ENCODE results near the gene WNT11. TPM values are rescaled to one million over a fixed set of nuclear protein-coding genes. Genes with fewer than 3 reads are reported as not detected.
A peak's percentile ranks its signal among the peaks of the same experiment; 100 is the strongest.

The WNT11 gene
- total RNA-seq, 1 experiment from 2014 or later: not detected

GRCh38 chr11:76186776-76187279, 19.5 kb downstream of the WNT11 start:
- no peak for TF ChIP-seq CTCF (conservative IDR thresholded peaks at IDR 0.05)
- Mint-ChIP-seq H3K4me3 (no peak overlapping the region), H3K36me3 (ENCODE audit: insufficient read depth in 1 of 3, low read depth in 3 of 3) (no peaks in the 10 kb centered on the region; a peak in 1 of 7 replicates), H3K9me3 (no peaks in the 10 kb centered on the region), H3K27me3 (ENCODE audit: low read depth) (peaks cover 17% of the 10 kb centered on the region), H3K27ac (no peak overlapping the region), H3K4me1 (peaks cover 3 to 17% of the 10 kb centered on the region in 2 experiments; a peak in 3 of 4 replicates)
- Histone ChIP-seq H2AK5ac (ENCODE audit: insufficient read length, low read length) (no peak overlapping the region), H4K91ac (ENCODE audit: insufficient read length, low read depth, low read length) (no peak overlapping the region), H3K4me1 (ENCODE audit: insufficient read depth, low read length) (no peaks in the 10 kb centered on the region), H4K5ac (ENCODE audit: insufficient read length, low read depth, low read length) (no peak overlapping the region), H3K79me1 (ENCODE audit: insufficient read depth, low read depth, low read length, poor library complexity, severe bottlenecking) (no peaks in the 10 kb centered on the region), H3K23ac (ENCODE audit: insufficient read length, low read depth, low read length) (no peak overlapping the region), H4K20me1 (ENCODE audit: control insufficient read depth, insufficient read depth, insufficient read length) (no peaks in the 10 kb centered on the region), H2BK120ac (ENCODE audit: low read depth, low read length, poor library complexity, severe bottlenecking) (no peak overlapping the region), H3K27ac (ENCODE audit: insufficient read length, low read depth, low read length) (no peak overlapping the region), H2BK5ac (ENCODE audit: insufficient read length, low read length) (no peak overlapping the region), H2AFZ (ENCODE audit: low read length) (no peak overlapping the region), H3K4ac (ENCODE audit: low read depth, low read length) (no peak overlapping the region), H3K14ac (ENCODE audit: insufficient read depth, low read length) (peak overlapping the region; percentile 8; the same call in 1 of the 2 replicates), H4K8ac (replicated peaks; ENCODE audit: insufficient read length, low read depth, low read length) (no peak overlapping the region), H3K18ac (ENCODE audit: insufficient read length, low read depth, low read length) (no peak overlapping the region), H3K27me3 (ENCODE audit: insufficient read depth, low read length) (no peaks in the 10 kb centered on the region), H2BK15ac (ENCODE audit: low read depth, low read length) (no peak overlapping the region), H2BK12ac (ENCODE audit: insufficient read length, low read depth, low read length) (no peak overlapping the region), H3T11ph (ENCODE audit: low read length) (no peak overlapping the region), H3K9me3 (ENCODE audit: control insufficient read depth, low read depth, low read length) (no peaks in the 10 kb centered on the region), H3K79me2 (ENCODE audit: insufficient read depth, low read length) (no peaks in the 10 kb centered on the region), H3K9ac (ENCODE audit: extremely low read depth, insufficient read length, low read length) (no peak overlapping the region), H3K4me2 (ENCODE audit: insufficient read depth, insufficient read length, low read length) (no peak overlapping the region), H3K56ac (ENCODE audit: insufficient read length, low read depth, low read length) (no peak overlapping the region), H2BK20ac (ENCODE audit: low read depth, low read length, poor library complexity, severe bottlenecking) (no peak overlapping the region), H3K23me2 (ENCODE audit: insufficient read length, low read depth, low read length, poor library complexity, severe bottlenecking) (no peaks in the 10 kb centered on the region)
- no CpG with 5 or more reads among the region's 21 CpGs for WGBS (ENCODE audit: extremely low coverage, insufficient read length, low lambda C conversion rate)
- DNase-seq: no peak
